Neural cell (in vitro differentiated cells): ENCODE measurements around the gene CALCR. TPM values are rescaled to one million over a fixed set of nuclear protein-coding genes. Genes with fewer than 3 reads are reported as not detected.

Experiments
- H2AFZ ChIP-seq: fragments of 200-600, 300-800 bp; sonication (generic), shearing (Covaris generic); 2 replicates; pipeline ENCODE4 v1.6.0; 2014; ENCODE audit warnings: low read depth, mild to moderate bottlenecking, antibody characterized with exemption, low read length, moderate library complexity
- H3F3A ChIP-seq: fragments of 200-600 bp; shearing (Covaris generic); 2 replicates; pipeline ENCODE4 v1.6.1; 2016; ENCODE audit warnings: mild to moderate bottlenecking, moderate library complexity, mixed read lengths, antibody characterized with exemption, low read length; ENCODE audit not compliant: insufficient read depth, poor library complexity, severe bottlenecking
- H3K27ac ChIP-seq: fragments of 200-600, 300-800 bp; sonication (generic), shearing (Covaris generic); 2 replicates; pipeline ENCODE4 v1.5.1; 2014; ENCODE audit warnings: mild to moderate bottlenecking, low read length, moderate library complexity
- H3K27me3 ChIP-seq: fragments of 300-800, 200-600 bp; sonication (generic), shearing (Covaris generic); 2 replicates; pipeline ENCODE4 v1.6.0; 2014; ENCODE audit warnings: mild to moderate bottlenecking, low read depth, low read length, moderate library complexity; ENCODE audit not compliant: insufficient read depth
- H3K36me3 ChIP-seq: fragments of 300-800, 200-600 bp; sonication (generic), shearing (Covaris generic); 2 replicates; pipeline ENCODE4 v1.5.1; 2014; ENCODE audit warnings: mild to moderate bottlenecking, antibody characterized with exemption, low read length, moderate library complexity; ENCODE audit not compliant: insufficient read depth
- H3K4me2 ChIP-seq: fragments of 300-800, 200-600 bp; sonication (generic), shearing (Covaris generic); 2 replicates; pipeline ENCODE4 v1.6.0; 2014; ENCODE audit warnings: mild to moderate bottlenecking, low read length
- H3K4me3 ChIP-seq: fragments of 300-800, 200-600 bp; sonication (generic), shearing (Covaris generic); 2 replicates; pipeline ENCODE4 v1.5.1; 2014; ENCODE audit warnings: mild to moderate bottlenecking, low read length, moderate library complexity
- H3K79me2 ChIP-seq: fragments of 200-600 bp; shearing (Covaris generic); replicated peaks from 2 replicates; pipeline ENCODE4 v1.6.0; 2014; ENCODE audit warnings: mild to moderate bottlenecking, low read length, moderate library complexity; ENCODE audit not compliant: insufficient read depth
- H3K9ac ChIP-seq: fragments of 300-800, 200-600 bp; sonication (generic), shearing (Covaris generic); 2 replicates; pipeline ENCODE4 v1.6.1; 2016; ENCODE audit warnings: mild to moderate bottlenecking, low read length, mixed read lengths
- H3K9me2 ChIP-seq: fragments of 200-600 bp; shearing (Covaris generic); 2 replicates; pipeline ENCODE4 v1.6.1; 2016; ENCODE audit warnings: mild to moderate bottlenecking, low read length, mixed read lengths; ENCODE audit not compliant: insufficient read depth
- H3K9me3 ChIP-seq: fragments of 200-600, 300-800 bp; sonication (generic), shearing (Covaris generic); 2 replicates; pipeline ENCODE4 v1.6.1; 2016; ENCODE audit warnings: mild to moderate bottlenecking, mixed run types, low read length, moderate library complexity, mixed read lengths
- H4K20me1 ChIP-seq: fragments of 200-600 bp; shearing (Covaris generic); 2 replicates; pipeline ENCODE4 v1.6.1; 2016; ENCODE audit warnings: mild to moderate bottlenecking, mixed run types; ENCODE audit not compliant: insufficient read depth
- EP300 ChIP-seq: fragments of 450-650 bp; conservative IDR thresholded peaks from 2 replicates; pipeline ENCODE4 v1.6.1; 2014; ENCODE audit warnings: antibody characterized with exemption, mild to moderate bottlenecking, moderate library complexity; ENCODE audit not compliant: poor library complexity, severe bottlenecking
- EZH2 ChIP-seq: fragments of 200-600, 300-800 bp; shearing (Covaris generic), sonication (generic); IDR thresholded peaks from 2 replicates; pipeline ENCODE4 v1.6.1; 2014; ENCODE audit warnings: antibody characterized with exemption, low read length, borderline replicate concordance, mild to moderate bottlenecking; ENCODE audit not compliant: insufficient read depth, poor library complexity, severe bottlenecking
- MXI1 ChIP-seq: fragments of 450-650 bp; conservative IDR thresholded peaks from 2 replicates; pipeline ENCODE4 v1.6.1; 2014; ENCODE audit warnings: antibody characterized with exemption, mild to moderate bottlenecking; ENCODE audit not compliant: poor library complexity, severe bottlenecking
- POLR2AphosphoS5 ChIP-seq: IDR thresholded peaks from 2 replicates; pipeline ENCODE4 v1.6.1; 2012
- RAD21 ChIP-seq: fragments of 450-650 bp; conservative IDR thresholded peaks from 2 replicates; pipeline ENCODE4 v1.6.1; 2014; ENCODE audit warnings: antibody characterized with exemption, mild to moderate bottlenecking, moderate library complexity
- SMC3 ChIP-seq: fragments of 450-650 bp; conservative IDR thresholded peaks from 2 replicates; pipeline ENCODE4 v1.6.1; 2014; ENCODE audit warnings: antibody characterized with exemption, mild to moderate bottlenecking, moderate library complexity; ENCODE audit not compliant: poor library complexity
- TAF1 ChIP-seq: IDR thresholded peaks from 2 replicates; pipeline ENCODE4 v1.6.1; 2012; ENCODE audit warnings: low read depth
- polyA plus RNA-seq: library from polyadenylated mRNA; depleted of rRNA; stranded (reverse); fragments of >200 nt; gene quantifications from 2 replicates; pipeline ENCODE4 v1.2.3, GENCODE V29; 2014
- TF ChIP-seq, protein P1 (sequence below): IDR thresholded peaks from 2 replicates; pipeline ENCODE4 v1.6.1; 2012; ENCODE audit warnings: borderline replicate concordance
- TF ChIP-seq, protein P2 (sequence below): fragments of 450-650 bp; IDR thresholded peaks from 2 replicates; pipeline ENCODE4 v1.5.1; 2014; ENCODE audit warnings: antibody characterized with exemption, mild to moderate bottlenecking, moderate library complexity; ENCODE audit not compliant: poor library complexity, severe bottlenecking

CALCR gene
- polyA plus RNA-seq, 1 donor from 2014 or later = 3.6 TPM

DNA sequence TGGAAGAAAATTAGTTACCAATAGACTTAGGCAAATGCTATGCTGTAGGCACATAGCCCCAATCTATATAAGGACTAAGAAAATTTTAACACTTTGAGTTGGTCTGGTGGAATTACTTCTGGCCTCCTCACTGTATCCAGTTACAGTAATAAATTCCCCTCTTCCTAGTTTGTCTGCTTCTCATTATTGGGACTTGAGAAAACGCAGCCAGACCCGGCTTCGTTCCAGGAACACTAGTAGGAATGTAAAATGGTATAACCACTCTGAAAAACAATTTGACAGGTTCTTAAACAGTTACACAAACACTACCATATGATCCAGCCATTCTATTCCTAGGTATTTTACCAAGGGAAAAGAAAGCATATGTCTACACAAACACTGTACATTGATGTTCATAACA lies 192.2 kb downstream of the CALCR start:
- TF ChIP-seq MXI1 (no peak), POLR2AphosphoS5 (no peak), SMC3 (no peak), EZH2 (no peak), RAD21 (no peak), TAF1 (no peak), EP300 (no peak)
- TF ChIP-seq, protein P1, sequence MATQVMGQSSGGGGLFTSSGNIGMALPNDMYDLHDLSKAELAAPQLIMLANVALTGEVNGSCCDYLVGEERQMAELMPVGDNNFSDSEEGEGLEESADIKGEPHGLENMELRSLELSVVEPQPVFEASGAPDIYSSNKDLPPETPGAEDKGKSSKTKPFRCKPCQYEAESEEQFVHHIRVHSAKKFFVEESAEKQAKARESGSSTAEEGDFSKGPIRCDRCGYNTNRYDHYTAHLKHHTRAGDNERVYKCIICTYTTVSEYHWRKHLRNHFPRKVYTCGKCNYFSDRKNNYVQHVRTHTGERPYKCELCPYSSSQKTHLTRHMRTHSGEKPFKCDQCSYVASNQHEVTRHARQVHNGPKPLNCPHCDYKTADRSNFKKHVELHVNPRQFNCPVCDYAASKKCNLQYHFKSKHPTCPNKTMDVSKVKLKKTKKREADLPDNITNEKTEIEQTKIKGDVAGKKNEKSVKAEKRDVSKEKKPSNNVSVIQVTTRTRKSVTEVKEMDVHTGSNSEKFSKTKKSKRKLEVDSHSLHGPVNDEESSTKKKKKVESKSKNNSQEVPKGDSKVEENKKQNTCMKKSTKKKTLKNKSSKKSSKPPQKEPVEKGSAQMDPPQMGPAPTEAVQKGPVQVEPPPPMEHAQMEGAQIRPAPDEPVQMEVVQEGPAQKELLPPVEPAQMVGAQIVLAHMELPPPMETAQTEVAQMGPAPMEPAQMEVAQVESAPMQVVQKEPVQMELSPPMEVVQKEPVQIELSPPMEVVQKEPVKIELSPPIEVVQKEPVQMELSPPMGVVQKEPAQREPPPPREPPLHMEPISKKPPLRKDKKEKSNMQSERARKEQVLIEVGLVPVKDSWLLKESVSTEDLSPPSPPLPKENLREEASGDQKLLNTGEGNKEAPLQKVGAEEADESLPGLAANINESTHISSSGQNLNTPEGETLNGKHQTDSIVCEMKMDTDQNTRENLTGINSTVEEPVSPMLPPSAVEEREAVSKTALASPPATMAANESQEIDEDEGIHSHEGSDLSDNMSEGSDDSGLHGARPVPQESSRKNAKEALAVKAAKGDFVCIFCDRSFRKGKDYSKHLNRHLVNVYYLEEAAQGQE = no peak
- TF ChIP-seq, protein P2, sequence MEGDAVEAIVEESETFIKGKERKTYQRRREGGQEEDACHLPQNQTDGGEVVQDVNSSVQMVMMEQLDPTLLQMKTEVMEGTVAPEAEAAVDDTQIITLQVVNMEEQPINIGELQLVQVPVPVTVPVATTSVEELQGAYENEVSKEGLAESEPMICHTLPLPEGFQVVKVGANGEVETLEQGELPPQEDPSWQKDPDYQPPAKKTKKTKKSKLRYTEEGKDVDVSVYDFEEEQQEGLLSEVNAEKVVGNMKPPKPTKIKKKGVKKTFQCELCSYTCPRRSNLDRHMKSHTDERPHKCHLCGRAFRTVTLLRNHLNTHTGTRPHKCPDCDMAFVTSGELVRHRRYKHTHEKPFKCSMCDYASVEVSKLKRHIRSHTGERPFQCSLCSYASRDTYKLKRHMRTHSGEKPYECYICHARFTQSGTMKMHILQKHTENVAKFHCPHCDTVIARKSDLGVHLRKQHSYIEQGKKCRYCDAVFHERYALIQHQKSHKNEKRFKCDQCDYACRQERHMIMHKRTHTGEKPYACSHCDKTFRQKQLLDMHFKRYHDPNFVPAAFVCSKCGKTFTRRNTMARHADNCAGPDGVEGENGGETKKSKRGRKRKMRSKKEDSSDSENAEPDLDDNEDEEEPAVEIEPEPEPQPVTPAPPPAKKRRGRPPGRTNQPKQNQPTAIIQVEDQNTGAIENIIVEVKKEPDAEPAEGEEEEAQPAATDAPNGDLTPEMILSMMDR = no peak
- no peaks in the 10 kb centered on the region for H3K27me3 ChIP-seq

DNA sequence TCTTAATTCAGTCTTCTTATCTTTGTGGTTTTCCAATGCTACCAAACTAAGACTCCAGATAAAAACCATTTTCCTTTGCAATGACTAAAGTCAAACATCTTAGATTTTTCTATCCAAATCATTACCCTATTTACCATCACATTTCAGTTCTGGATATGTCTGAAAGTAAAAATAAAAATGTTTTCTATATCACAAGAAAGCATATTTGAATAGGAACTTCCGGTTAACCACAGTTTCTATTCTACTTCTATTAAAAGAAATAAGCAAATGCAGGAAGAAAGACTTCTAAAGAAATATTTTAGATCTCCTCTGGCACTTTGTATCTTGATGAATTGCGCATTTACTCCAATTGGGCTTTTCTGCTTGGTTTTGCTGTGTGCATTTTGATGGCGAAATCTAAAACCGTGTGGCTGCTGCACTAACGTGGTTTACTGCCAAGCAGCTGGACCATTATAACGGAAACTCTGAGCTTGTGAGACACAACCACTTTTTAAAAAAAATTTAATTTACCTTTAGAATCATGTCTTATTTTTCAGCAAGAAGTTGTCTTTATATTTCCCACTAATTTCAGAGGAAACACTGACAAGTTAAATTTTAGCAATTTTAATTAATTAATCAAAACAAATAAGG lies 196.3 kb downstream of the CALCR start:
- Histone ChIP-seq H3K9me2 (no peaks in the 10 kb centered on the region), H3K27ac (no peak overlapping the region), H3K9me3 (no peaks in the 10 kb centered on the region), H4K20me1 (no peaks in the 10 kb centered on the region), H3K4me3 (no peak overlapping the region), H3K9ac (no peak overlapping the region), H3F3A (no peaks in the 10 kb centered on the region), H3K79me2 (peaks cover 3% of the 10 kb centered on the region), H3K27me3 (no peaks in the 10 kb centered on the region), H3K4me2 (no peak overlapping the region), H3K36me3 (no peaks in the 10 kb centered on the region), H2AFZ (no peak overlapping the region)
- TF ChIP-seq EZH2 (no peak), POLR2AphosphoS5 (no peak), RAD21 (no peak), SMC3 (no peak), EP300 (no peak), TAF1 (no peak)
- TF ChIP-seq, protein P1 = no peak
- TF ChIP-seq, protein P2 = no peak

More for the DNA sequence above, 192.2 kb downstream of the CALCR start:
- H3K36me3 ChIP-seq = no peaks in the 10 kb centered on the region
- H3K9me2 ChIP-seq = no peaks in the 10 kb centered on the region
- peaks cover 3% of the 10 kb centered on the region for H3K79me2 ChIP-seq
- no peak overlapping the region for H3K4me3 ChIP-seq
- H3K27ac ChIP-seq = no peak overlapping the region
- no peaks in the 10 kb centered on the region for H3F3A ChIP-seq
- H2AFZ ChIP-seq = no peak overlapping the region
- no peaks in the 10 kb centered on the region for H4K20me1 ChIP-seq
- no peak overlapping the region for H3K4me2 ChIP-seq
- no peak overlapping the region for H3K9ac ChIP-seq
- H3K9me3 ChIP-seq = no peaks in the 10 kb centered on the region
